GM20431 (cell line): Measurements from ENCODE around the gene NPAS3.

Source experiments
- in situ Hi-C: fragments of 300-500 bp; cut with MseI, MboI; formaldehyde crosslinking; loops from one replicate; pipeline ENCODE4 v1.15.0; 2020; ENCODE audit warnings: low sequenced_read_pairs; ENCODE audit not compliant: unreplicated experiment

Gene NPAS3

GRCh38 chr14:33848009-33848408 lies 909.3 kb downstream of the NPAS3 start:
- in situ Hi-C loops = loop anchor here (25.0 kb wide), 3 partner anchors 264 to 464 kb away; no protein-coding TSS in a partner anchor

GRCh38 chr14:33848706-33849454 lies 910.2 kb downstream of the NPAS3 start:
- in situ Hi-C loops = loop anchor here (25.0 kb wide), 3 partner anchors 263 to 463 kb away; no protein-coding TSS in a partner anchor

- in situ Hi-C loops = loop anchor here (25.0 kb wide), 3 partner anchors 263 to 463 kb away; no protein-coding TSS in a partner anchor
These were observed 910.7 kb downstream of the NPAS3 start for GRCh38 chr14:33849455-33849801.

GRCh38 chr14:33850826-33851225 lies 912.1 kb downstream of the NPAS3 start:
- in situ Hi-C loops = no loop called here

GRCh38 chr14:33851366-33851765 lies 912.7 kb downstream of the NPAS3 start:
- in situ Hi-C loops = no loop called here

GRCh38 chr14:33851931-33852330 lies 913.3 kb downstream of the NPAS3 start:
- in situ Hi-C loops = no loop called here
